SK-N-MC (cell line): ENCODE data around the gene LCA5.
"Not testable (repeated sequence)": the region's sequence is repeated elsewhere in the genome, so short reads cannot be mapped to it uniquely, and the experiment has no call there.

Experiments
- DNase-seq: peaks from one replicate; pipeline ENCODE4 v3.0.0-alpha.2; 2011; ENCODE audit warnings: low read depth, low spot score
- H3K27ac ChIP-seq: fragments of 200-600 bp; sonication (generic); 2 replicates; pipeline ENCODE4 v1.5.1; 2016; ENCODE audit warnings: mixed run types
- H3K36me3 ChIP-seq: fragments of 200-600 bp; sonication (generic); 2 replicates; pipeline ENCODE4 v1.6.1; 2017; ENCODE audit warnings: antibody characterized with exemption, low read length, mixed read lengths; ENCODE audit not compliant: insufficient read depth
- H3K4me3 ChIP-seq: fragments of 200-600 bp; sonication (generic); 2 replicates; pipeline ENCODE4 v1.5.1; 2016
- H3K9ac ChIP-seq: fragments of 200-600 bp; sonication (generic); 2 replicates; pipeline ENCODE4 v1.8.0; 2017; ENCODE audit warnings: mixed run types, mixed read lengths; ENCODE audit not compliant: insufficient read length
- H3K9me3 ChIP-seq: fragments of 200-600 bp; sonication (generic); 2 replicates; pipeline ENCODE4 v1.6.1; 2017; ENCODE audit warnings: low read depth, mild to moderate bottlenecking, antibody characterized with exemption, low read length, moderate library complexity, mixed read lengths
- EZH2 ChIP-seq: fragments of 200-600 bp; sonication (generic); IDR thresholded peaks from one replicate; pipeline ENCODE4 v1.6.1; 2017; ENCODE audit warnings: antibody characterized with exemption
- FOXP2 ChIP-seq: optimal IDR thresholded peaks from 2 replicates; pipeline ENCODE3; 2011; ENCODE audit warnings: mild to moderate bottlenecking, moderate library complexity; ENCODE audit not compliant: insufficient read depth; ENCODE audit errors: extremely low read length, control extremely low read depth
- POLR2AphosphoS5 ChIP-seq: IDR thresholded peaks from 2 replicates; pipeline ENCODE4 v1.6.1; 2012; ENCODE audit warnings: mild to moderate bottlenecking, low read depth, low read length, borderline replicate concordance

Gene LCA5

DNA sequence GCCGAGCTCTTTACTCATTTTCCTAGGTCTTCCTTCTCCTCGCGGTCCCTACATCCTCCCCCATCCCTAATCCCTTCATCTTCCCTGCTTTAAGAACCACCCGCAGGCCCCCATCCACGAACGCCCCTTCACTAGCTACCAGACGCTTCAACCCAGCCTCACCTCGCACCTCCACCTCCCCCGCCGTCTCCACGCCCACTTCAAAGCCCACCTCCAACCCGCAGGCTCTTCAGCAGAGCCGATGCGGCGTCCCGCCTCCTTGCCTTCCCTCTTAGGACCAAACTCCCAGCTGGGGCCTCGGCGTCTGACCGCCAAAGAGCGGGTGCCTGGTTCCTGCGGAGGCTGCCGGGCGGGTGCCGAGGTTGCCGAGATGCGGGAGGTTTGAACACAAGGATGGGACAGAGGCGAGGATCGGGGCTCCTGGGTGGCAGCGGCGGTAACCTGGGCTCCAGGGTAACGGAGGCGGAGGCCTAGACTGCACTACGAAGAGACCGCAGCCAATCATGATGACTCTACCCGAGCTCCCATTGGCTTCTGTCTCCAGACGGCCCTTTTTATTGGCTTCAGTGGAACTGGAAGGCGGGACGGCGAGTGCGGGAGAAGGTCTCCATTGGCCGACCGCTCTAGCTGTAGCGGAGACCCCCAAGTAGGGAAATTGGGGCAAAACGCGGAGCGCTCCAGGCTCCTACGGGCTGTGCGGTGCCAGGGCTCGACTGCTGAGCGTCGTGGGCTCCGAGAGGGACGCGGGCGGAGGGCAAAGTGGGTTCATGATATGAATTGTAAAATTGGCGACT lies at the start of gene LCA5:
TSS of gene LCA5 (minus strand) at position 477 of the 794 bp plus-strand sequence. CDS start 18,536 bp downstream, outside the sequence.
- Histone ChIP-seq H3K9me3 (no peaks in the 10 kb centered on the region), H3K36me3 (no peaks in the 10 kb centered on the region), H3K27ac (peak within 1 kb of the TSS; percentile 4; the same call in 1 of the 2 replicates), H3K9ac (peak within 1 kb of the TSS; percentile 72), H3K4me3 (peak within 1 kb of the TSS; percentile 92)
- TF ChIP-seq EZH2 = no peak
- TF ChIP-seq POLR2AphosphoS5 = peak; percentile 90
- DNase-seq = peak; percentile 92

- no peak for DNase-seq
- TF ChIP-seq POLR2AphosphoS5 (no peak), FOXP2 (no peak), EZH2 (no peak)
Measured at GRCh38 chr6:79586548-79586947, 49.3 kb upstream of the LCA5 start.

DNA sequence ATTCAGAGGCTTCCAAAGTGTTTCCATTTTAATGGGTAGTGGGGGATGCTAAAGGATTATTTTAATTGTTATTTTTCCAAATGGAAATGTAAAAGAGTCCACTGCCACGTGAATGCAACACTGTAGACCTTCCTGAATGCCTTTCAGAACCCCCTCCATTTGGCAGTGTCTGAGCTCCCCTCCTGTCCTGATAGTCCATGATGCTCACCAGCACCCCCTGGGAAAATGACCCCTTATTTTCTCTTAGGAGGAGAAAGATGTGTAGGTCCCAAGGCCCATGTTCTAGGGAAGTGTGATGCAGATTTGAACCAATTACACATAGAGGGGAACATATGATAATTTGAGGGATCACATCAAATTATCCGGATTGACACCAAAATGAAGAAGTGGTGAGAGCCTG lies 47.1 kb upstream of the LCA5 start:
- DNase-seq = no peak
- Histone ChIP-seq H3K9me3 (no peaks in the 10 kb centered on the region), H3K9ac (no peak overlapping the region), H3K36me3 (no peaks in the 10 kb centered on the region), H3K27ac (no peak overlapping the region), H3K4me3 (no peak overlapping the region)
- TF ChIP-seq FOXP2 (no peak), POLR2AphosphoS5 (no peak), EZH2 (no peak)

More at GRCh38 chr6:79586548-79586947, 49.3 kb upstream of the LCA5 start:
- Histone ChIP-seq H3K36me3 (no peaks in the 10 kb centered on the region), H3K27ac (no peak overlapping the region), H3K9me3 (no peaks in the 10 kb centered on the region), H3K4me3 (no peak overlapping the region), H3K9ac (no peak overlapping the region)

- not testable (repeated sequence) for H3K9ac ChIP-seq, H3K9me3 ChIP-seq, H3K36me3 ChIP-seq, DNase-seq, H3K27ac ChIP-seq, H3K4me3 ChIP-seq
Measured at GRCh38 chr6:79577926-79578325, 40.7 kb upstream of the LCA5 start.

- no peaks in the 10 kb centered on the region for H3K9me3 ChIP-seq
- no peaks in the 10 kb centered on the region for H3K36me3 ChIP-seq
- no peak overlapping the region for H3K27ac ChIP-seq
- H3K9ac ChIP-seq = no peak overlapping the region
- no peak for DNase-seq
- TF ChIP-seq POLR2AphosphoS5 = no peak
- TF ChIP-seq FOXP2 = no peak
- TF ChIP-seq EZH2 = no peak
- H3K4me3 ChIP-seq = no peak overlapping the region
Measured at GRCh38 chr6:79574630-79575225, 37.5 kb upstream of the LCA5 start.

GRCh38 chr6:79574174-79574573 lies 36.9 kb upstream of the LCA5 start:
- H3K9ac ChIP-seq = no peak overlapping the region
- H3K36me3 ChIP-seq = no peaks in the 10 kb centered on the region
- no peak overlapping the region for H3K27ac ChIP-seq

GRCh38 chr6:79571030-79571367 lies 33.8 kb upstream of the LCA5 start:
- DNase-seq = no peak
- peak overlapping the region; percentile 47 for H3K9ac ChIP-seq
- H3K27ac ChIP-seq = no peak overlapping the region
- no peaks in the 10 kb centered on the region for H3K9me3 ChIP-seq
- H3K36me3 ChIP-seq = no peaks in the 10 kb centered on the region
- H3K4me3 ChIP-seq = peak overlapping the region; percentile 66
- no peak for TF ChIP-seq FOXP2
- TF ChIP-seq EZH2 = no peak
- no peak for TF ChIP-seq POLR2AphosphoS5

More at GRCh38 chr6:79574174-79574573, 36.9 kb upstream of the LCA5 start:
- DNase-seq = no peak
- Histone ChIP-seq H3K4me3 (no peak overlapping the region), H3K9me3 (no peaks in the 10 kb centered on the region)
- TF ChIP-seq EZH2 (no peak), FOXP2 (no peak), POLR2AphosphoS5 (no peak)

DNA sequence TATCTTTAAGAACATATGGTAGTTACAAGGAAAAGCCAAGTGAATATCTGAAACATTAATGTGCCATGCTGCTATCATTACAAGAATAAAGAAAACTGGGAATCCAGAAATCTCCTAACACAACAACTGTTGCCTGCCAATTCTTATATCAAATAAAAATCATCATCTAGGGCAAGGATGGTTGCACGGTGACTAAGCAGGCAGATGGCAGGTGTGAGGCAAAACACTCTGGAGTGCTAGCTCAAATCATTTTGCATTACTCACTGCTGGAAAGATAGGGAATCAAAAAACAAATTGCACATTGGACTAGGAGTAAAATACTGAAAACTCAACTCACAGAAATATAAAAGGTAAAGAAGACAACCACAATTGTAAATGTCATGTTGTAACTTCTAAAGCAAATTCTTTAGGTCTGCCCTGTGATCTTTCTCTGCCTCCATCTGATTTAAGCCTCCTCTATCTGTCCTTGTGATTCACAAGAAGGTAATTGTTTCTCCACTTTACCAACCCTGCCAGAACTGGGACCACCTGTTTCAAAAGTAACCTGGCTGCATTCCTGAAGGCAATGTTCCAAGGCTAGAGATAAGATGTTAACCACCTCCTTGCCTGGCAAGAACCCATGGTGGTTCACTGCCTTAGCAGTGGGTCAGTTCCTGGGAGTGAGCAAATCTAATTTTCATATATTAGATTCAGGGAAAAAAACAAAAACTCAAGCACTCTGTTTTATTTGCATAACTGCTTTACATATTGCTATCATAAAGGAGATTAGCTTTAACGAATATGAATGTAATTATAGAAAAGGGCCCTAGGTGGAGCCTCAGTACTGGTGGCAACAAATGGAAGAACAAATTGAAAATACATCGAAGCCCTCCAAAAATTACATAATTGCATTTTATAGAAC lies 33.1 kb upstream of the LCA5 start:
- Histone ChIP-seq H3K36me3 (no peaks in the 10 kb centered on the region), H3K9ac (peak overlapping the region; percentile 47), H3K9me3 (no peaks in the 10 kb centered on the region), H3K27ac (no peak overlapping the region), H3K4me3 (peak overlapping the region; percentile 66)
- DNase-seq = peak; percentile 57
- TF ChIP-seq POLR2AphosphoS5 (no peak), EZH2 (no peak), FOXP2 (no peak)
